ENCODE results near the gene ZNF45.
"Not testable (repeated sequence)": the region's sequence is repeated elsewhere in the genome, so short reads cannot be mapped to it uniquely, and the experiment has no call there.

DNA sequence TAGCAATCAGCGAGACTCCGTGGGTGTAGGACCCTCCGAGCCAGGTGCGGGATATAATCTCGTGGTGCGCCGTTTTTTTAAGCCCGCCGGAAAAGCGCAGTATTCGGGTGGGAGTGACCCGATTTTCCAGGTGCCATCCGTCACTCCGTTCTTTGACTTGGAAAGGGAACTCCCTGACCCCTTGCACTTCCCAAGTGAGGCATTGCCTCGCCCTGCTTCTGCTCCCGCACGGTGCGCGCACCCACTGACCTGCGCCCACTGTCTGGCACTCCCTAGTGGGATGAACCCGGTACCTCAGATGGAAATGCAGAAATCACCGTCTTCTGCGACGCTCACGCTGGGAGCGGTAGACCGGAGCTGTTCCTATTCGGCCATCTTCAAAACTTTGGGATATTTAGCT, 68.2 kb downstream of the ZNF45 start:
- TF ChIP-seq FOXM1 (IDR thresholded peaks at IDR 0.05; ENCODE audit: low read depth): not testable (repeated sequence)
- TF ChIP-seq, protein P1, sequence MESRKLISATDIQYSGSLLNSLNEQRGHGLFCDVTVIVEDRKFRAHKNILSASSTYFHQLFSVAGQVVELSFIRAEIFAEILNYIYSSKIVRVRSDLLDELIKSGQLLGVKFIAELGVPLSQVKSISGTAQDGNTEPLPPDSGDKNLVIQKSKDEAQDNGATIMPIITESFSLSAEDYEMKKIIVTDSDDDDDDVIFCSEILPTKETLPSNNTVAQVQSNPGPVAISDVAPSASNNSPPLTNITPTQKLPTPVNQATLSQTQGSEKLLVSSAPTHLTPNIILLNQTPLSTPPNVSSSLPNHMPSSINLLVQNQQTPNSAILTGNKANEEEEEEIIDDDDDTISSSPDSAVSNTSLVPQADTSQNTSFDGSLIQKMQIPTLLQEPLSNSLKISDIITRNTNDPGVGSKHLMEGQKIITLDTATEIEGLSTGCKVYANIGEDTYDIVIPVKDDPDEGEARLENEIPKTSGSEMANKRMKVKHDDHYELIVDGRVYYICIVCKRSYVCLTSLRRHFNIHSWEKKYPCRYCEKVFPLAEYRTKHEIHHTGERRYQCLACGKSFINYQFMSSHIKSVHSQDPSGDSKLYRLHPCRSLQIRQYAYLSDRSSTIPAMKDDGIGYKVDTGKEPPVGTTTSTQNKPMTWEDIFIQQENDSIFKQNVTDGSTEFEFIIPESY (IDR thresholded peaks at IDR 0.05; ENCODE audit: borderline replicate concordance, low read depth): not testable (repeated sequence)
- TF ChIP-seq, protein P2, sequence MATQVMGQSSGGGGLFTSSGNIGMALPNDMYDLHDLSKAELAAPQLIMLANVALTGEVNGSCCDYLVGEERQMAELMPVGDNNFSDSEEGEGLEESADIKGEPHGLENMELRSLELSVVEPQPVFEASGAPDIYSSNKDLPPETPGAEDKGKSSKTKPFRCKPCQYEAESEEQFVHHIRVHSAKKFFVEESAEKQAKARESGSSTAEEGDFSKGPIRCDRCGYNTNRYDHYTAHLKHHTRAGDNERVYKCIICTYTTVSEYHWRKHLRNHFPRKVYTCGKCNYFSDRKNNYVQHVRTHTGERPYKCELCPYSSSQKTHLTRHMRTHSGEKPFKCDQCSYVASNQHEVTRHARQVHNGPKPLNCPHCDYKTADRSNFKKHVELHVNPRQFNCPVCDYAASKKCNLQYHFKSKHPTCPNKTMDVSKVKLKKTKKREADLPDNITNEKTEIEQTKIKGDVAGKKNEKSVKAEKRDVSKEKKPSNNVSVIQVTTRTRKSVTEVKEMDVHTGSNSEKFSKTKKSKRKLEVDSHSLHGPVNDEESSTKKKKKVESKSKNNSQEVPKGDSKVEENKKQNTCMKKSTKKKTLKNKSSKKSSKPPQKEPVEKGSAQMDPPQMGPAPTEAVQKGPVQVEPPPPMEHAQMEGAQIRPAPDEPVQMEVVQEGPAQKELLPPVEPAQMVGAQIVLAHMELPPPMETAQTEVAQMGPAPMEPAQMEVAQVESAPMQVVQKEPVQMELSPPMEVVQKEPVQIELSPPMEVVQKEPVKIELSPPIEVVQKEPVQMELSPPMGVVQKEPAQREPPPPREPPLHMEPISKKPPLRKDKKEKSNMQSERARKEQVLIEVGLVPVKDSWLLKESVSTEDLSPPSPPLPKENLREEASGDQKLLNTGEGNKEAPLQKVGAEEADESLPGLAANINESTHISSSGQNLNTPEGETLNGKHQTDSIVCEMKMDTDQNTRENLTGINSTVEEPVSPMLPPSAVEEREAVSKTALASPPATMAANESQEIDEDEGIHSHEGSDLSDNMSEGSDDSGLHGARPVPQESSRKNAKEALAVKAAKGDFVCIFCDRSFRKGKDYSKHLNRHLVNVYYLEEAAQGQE (IDR thresholded peaks at IDR 0.05; ENCODE audit: low read depth, low read length): not testable (repeated sequence)
- TF ChIP-seq, protein P3, sequence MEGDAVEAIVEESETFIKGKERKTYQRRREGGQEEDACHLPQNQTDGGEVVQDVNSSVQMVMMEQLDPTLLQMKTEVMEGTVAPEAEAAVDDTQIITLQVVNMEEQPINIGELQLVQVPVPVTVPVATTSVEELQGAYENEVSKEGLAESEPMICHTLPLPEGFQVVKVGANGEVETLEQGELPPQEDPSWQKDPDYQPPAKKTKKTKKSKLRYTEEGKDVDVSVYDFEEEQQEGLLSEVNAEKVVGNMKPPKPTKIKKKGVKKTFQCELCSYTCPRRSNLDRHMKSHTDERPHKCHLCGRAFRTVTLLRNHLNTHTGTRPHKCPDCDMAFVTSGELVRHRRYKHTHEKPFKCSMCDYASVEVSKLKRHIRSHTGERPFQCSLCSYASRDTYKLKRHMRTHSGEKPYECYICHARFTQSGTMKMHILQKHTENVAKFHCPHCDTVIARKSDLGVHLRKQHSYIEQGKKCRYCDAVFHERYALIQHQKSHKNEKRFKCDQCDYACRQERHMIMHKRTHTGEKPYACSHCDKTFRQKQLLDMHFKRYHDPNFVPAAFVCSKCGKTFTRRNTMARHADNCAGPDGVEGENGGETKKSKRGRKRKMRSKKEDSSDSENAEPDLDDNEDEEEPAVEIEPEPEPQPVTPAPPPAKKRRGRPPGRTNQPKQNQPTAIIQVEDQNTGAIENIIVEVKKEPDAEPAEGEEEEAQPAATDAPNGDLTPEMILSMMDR (IDR thresholded peaks at IDR 0.05): not testable (repeated sequence)

All from SK-N-SH (cell line).